GM12878 (cell line): ENCODE results near the gene LPA. TPM values are rescaled to one million over a fixed set of nuclear protein-coding genes. Genes with fewer than 3 reads are reported as not detected.

Experiments used
- ATAC-seq: fragments of 200-7000 bp; cut with Tn5 transposase; 3 replicates; pipeline ENCODE4 v1.9.1; 2020; ENCODE audit warnings: mild to moderate bottlenecking, moderate library complexity
- BruUV-seq: library from RNA; stranded (reverse); fragments of 400-500 nt; replicated peaks from 2 replicates; lab custom pipeline; 2021; lab: Mats Ljungman, UMichigan
- CTCF ChIA-PET: fragments of 300-600 bp; sonication (Branson Sonifier 250); formaldehyde crosslinking; extraction: SDS; loops from one replicate; lab custom pipeline; 2021; ENCODE audit warnings: inconsistent platforms; lab: Yijun Ruan, JAX
- POLR2A ChIA-PET: fragments of 350-600 bp; formaldehyde crosslinking; extraction: SDS; loops from one replicate; lab custom pipeline; 2021; ENCODE audit warnings: inconsistent platforms; lab: Charles Lee
- RAD21 ChIA-PET: fragments of 300-600 bp; sonication (Branson Sonifier 250); formaldehyde crosslinking; loops from one replicate; lab custom pipeline; 2023; ENCODE audit warnings: antibody characterized with exemption; ENCODE audit not compliant: unreplicated experiment; lab: Charles Lee
- SMC1A ChIA-PET: fragments of 300-600 bp; sonication (Branson Sonifier 250); formaldehyde crosslinking; loops from one replicate; lab custom pipeline; 2023; ENCODE audit not compliant: unreplicated experiment, uncharacterized antibody; lab: Charles Lee
- DNase-seq: peaks from one replicate; pipeline ENCODE4 v3.0.0-alpha.2; 2011; ENCODE audit warnings: low read depth, low spot score
- FAIRE-seq: peaks from 3 replicates; lab custom pipeline; 2011; peaks lifted over from hg19 to GRCh38; lab: Jason Lieb, UNC
- H2AFZ ChIP-seq: 2 replicates; pipeline ENCODE4 v1.6.0; 2011; ENCODE audit warnings: low read depth, low read length, control low read depth; ENCODE audit not compliant: control insufficient read depth
- H3K27ac ChIP-seq: 2 replicates; pipeline ENCODE4 v1.5.1; 2011; ENCODE audit warnings: control low read depth; ENCODE audit not compliant: control insufficient read depth, insufficient read depth
- H3K27me3 ChIP-seq, 2 experiments: replicated peaks in 1 of 2; 2 replicates each; pipeline versions ENCODE4 v1.6.0 to v1.6.1; 2011; ENCODE audit warnings: low read length in 1 of 2; ENCODE audit not compliant: control insufficient read depth in 2 of 2, insufficient read depth in 2 of 2
- H3K36me3 ChIP-seq, 2 experiments: 2 replicates each; pipeline ENCODE4 v1.5.1; 2011; ENCODE audit warnings: low read length in 1 of 2; ENCODE audit not compliant: control insufficient read depth in 2 of 2, insufficient read depth in 2 of 2
- H3K4me1 ChIP-seq: 2 replicates; pipeline ENCODE4 v1.6.1; 2011; ENCODE audit warnings: mild to moderate bottlenecking, low read length, moderate library complexity, mixed read lengths; ENCODE audit not compliant: control insufficient read depth, insufficient read depth
- H3K4me2 ChIP-seq: 2 replicates; pipeline ENCODE4 v1.6.0; 2011; ENCODE audit warnings: control low read depth; ENCODE audit not compliant: control insufficient read depth, insufficient read depth
- H3K4me3 ChIP-seq: fragments of 200-600 bp; sonication (generic); 2 replicates; pipeline ENCODE4 v1.5.1; 2016
- H3K79me2 ChIP-seq: 2 replicates; pipeline ENCODE4 v1.6.0; 2011; ENCODE audit warnings: low read length; ENCODE audit not compliant: control insufficient read depth, insufficient read depth
- H3K9ac ChIP-seq: 2 replicates; pipeline ENCODE4 v1.8.0; 2011; ENCODE audit warnings: low read length, control low read depth, mixed read lengths; ENCODE audit not compliant: control insufficient read depth, insufficient read depth
- H3K9me3 ChIP-seq: replicated peaks from 3 replicates; pipeline ENCODE4 v1.5.1; 2011; ENCODE audit warnings: mild to moderate bottlenecking, low read length; ENCODE audit not compliant: control insufficient read depth, insufficient read depth
- H4K20me1 ChIP-seq: 2 replicates; pipeline ENCODE4 v1.6.0; 2011; ENCODE audit not compliant: control insufficient read depth, insufficient read depth
- CUX1 ChIP-seq: IDR thresholded peaks from 2 replicates; pipeline ENCODE4 v1.6.1; 2012; ENCODE audit warnings: improper control_type of control experiment, low read depth, low read length; ENCODE audit not compliant: insufficient replicate concordance
- ESRRA ChIP-seq: IDR thresholded peaks from 2 replicates; pipeline ENCODE4 v1.6.1; 2012; ENCODE audit warnings: mild to moderate bottlenecking, low read length, improper control_type of control experiment
- IKZF2 ChIP-seq, 2 experiments: fragments of 450-650 bp; IDR thresholded peaks; 2 replicates each; pipeline ENCODE4 v1.6.1; 2017; ENCODE audit warnings: mild to moderate bottlenecking in 2 of 2, moderate library complexity in 2 of 2
- KLF5 ChIP-seq: fragments of 450-650 bp; IDR thresholded peaks from 2 replicates; pipeline ENCODE4 v1.6.1; 2014; ENCODE audit warnings: mild to moderate bottlenecking; ENCODE audit not compliant: partially characterized antibody
- MYB ChIP-seq: fragments of 150-350 bp; IDR thresholded peaks from 2 replicates; pipeline ENCODE4 v1.6.1; 2014; ENCODE audit warnings: mild to moderate bottlenecking, low read depth, low read length, borderline replicate concordance
- NFXL1 ChIP-seq: fragments of 450-650 bp; IDR thresholded peaks from 2 replicates; pipeline ENCODE4 v1.6.1; 2017; ENCODE audit warnings: antibody characterized with exemption, mild to moderate bottlenecking, borderline replicate concordance
- SMARCA5 ChIP-seq: fragments of 450-650 bp; IDR thresholded peaks from 2 replicates; pipeline ENCODE4 v1.6.1; 2017; ENCODE audit warnings: mild to moderate bottlenecking
- TBL1XR1 ChIP-seq: IDR thresholded peaks from 2 replicates; pipeline ENCODE4 v1.6.1; 2012; ENCODE audit warnings: low read depth, low read length, improper control_type of control experiment
- WRNIP1 ChIP-seq: IDR thresholded peaks from 2 replicates; pipeline ENCODE4 v1.6.1; 2011; ENCODE audit warnings: low read depth, low read length, improper control_type of control experiment, borderline replicate concordance
- ZBTB33 ChIP-seq: fragments of 450-650 bp; IDR thresholded peaks from 2 replicates; pipeline ENCODE4 v1.6.1; 2017; ENCODE audit warnings: mild to moderate bottlenecking
- ZNF592 ChIP-seq: fragments of 450-650 bp; IDR thresholded peaks from 2 replicates; pipeline ENCODE4 v1.6.1; 2017; ENCODE audit warnings: mild to moderate bottlenecking, moderate library complexity
- WGBS: methylation state at CpG from one replicate; pipeline ENCODE4 v1.1.6; 2016; ENCODE audit warnings: low lambda C conversion rate; ENCODE audit not compliant: insufficient replicate concordance, insufficient coverage; ENCODE audit errors: missing lambda C conversion rate; 5-methylcytosine and 5-hydroxymethylcytosine counted together
- in situ Hi-C: fragments of 300-500 bp; cut with MboI; formaldehyde crosslinking; loops from 9 replicates; pipeline ENCODE4 v1.14.3; 2018; ENCODE audit warnings: mixed read lengths
- intact Hi-C: fragments of 100-400 bp; cut with micrococcal nuclease; formaldehyde crosslinking; loops from one replicate; pipeline ENCODE4 v1.14.2; 2022; ENCODE audit not compliant: unreplicated experiment
- polyA plus RNA-seq, 11 experiments: library from polyadenylated mRNA; depleted of rRNA in 4 of 11; unstranded in 6 of 11; stranded (reverse) in 5 of 11; fragments of >200 nt; fragmentation: Nextera tagmentation in 4 of 11; fragmentation: Illumina TruSeq in 1 of 11; extraction: Ambion mirVana in 4 of 11; extraction: Trizol in 1 of 11; gene quantifications; 1 replicate in 1 of 11; 2 replicates in 10 of 11; pipeline versions ENCODE4 v1.2.1 to v1.2.3, GENCODE V29; 2011 to 2016; ENCODE audit warnings: inconsistent platforms in 2 of 11, missing spikeins in 2 of 11, low read depth in 1 of 11
- total RNA-seq, 4 experiments: library from RNA; depleted of rRNA in 3 of 4; stranded (reverse); fragments of >200 nt in 3 of 4; fragmentation: Illumina TruSeq in 1 of 4; extraction: Trizol in 1 of 4; gene quantifications; 2 replicates each; pipeline versions ENCODE4 v1.2.1 to v1.2.3, GENCODE V29; 2013 to 2021

The LPA gene
- total and polyA plus RNA-seq, 10 of the 15 experiments (the other 5 are each of a cell fraction or from before 2014, with no cell fraction given) = 0.03 to 2.8 (median 0.57) TPM

GRCh38 chr6:160678744-160679401 is 14.8 kb upstream of the LPA start (continued):
- TF ChIP-seq ZBTB33 (no peak), KLF5 (no peak), IKZF2 (IDR thresholded peaks at IDR 0.05) (no peak), WRNIP1 (no peak), ESRRA (no peak), TBL1XR1 (no peak)

GRCh38 chr6:160678230-160678629 is 14.2 kb upstream of the LPA start:
- Histone ChIP-seq H3K27ac (no peak overlapping the region), H3K4me2 (no peak overlapping the region), H3K4me3 (no peak overlapping the region), H3K36me3 (no peaks in the 10 kb centered on the region), H2AFZ (no peak overlapping the region), H3K79me2 (no peaks in the 10 kb centered on the region), H3K9ac (no peak overlapping the region), H3K27me3 (no peaks in the 10 kb centered on the region), H4K20me1 (no peaks in the 10 kb centered on the region), H3K4me1 (no peaks in the 10 kb centered on the region), H3K9me3 (no peaks in the 10 kb centered on the region)
- BruUV-seq = no TSS peak
- ChIA-PET POLR2A (no interaction called here), CTCF (interaction anchor here (0.7 to 0.9 kb wide), 2 partner anchors 10 to 56 kb away, joined by 3 to 4 read pairs; no protein-coding TSS in a partner anchor), SMC1A (no interaction called here), RAD21 (no interaction called here)
- in situ Hi-C loops = no loop called here
- no peak for DNase-seq
- WGBS = 79% methylated on average over 4 of the region's 4 CpGs
- intact Hi-C loops = loop anchor here (10.0 kb wide), 1 partner anchor 73 kb away; no protein-coding TSS in a partner anchor
- ATAC-seq = no peak
- FAIRE-seq = no peak
- TF ChIP-seq ZNF592 = no peak
- TF ChIP-seq MYB = no peak
- TF ChIP-seq NFXL1 = no peak
- no peak for TF ChIP-seq SMARCA5
- no peak for TF ChIP-seq CUX1
